GM19099 (cell line): Measurements from ENCODE around the gene UBE2F.

ENCODE experiments used
- POLR2A ChIP-seq: IDR thresholded peaks from 3 replicates; pipeline ENCODE4 v1.6.1; 2011; ENCODE audit warnings: low read depth; ENCODE audit not compliant: insufficient read length; ENCODE audit errors: extremely low read depth

UBE2F gene

DNA sequence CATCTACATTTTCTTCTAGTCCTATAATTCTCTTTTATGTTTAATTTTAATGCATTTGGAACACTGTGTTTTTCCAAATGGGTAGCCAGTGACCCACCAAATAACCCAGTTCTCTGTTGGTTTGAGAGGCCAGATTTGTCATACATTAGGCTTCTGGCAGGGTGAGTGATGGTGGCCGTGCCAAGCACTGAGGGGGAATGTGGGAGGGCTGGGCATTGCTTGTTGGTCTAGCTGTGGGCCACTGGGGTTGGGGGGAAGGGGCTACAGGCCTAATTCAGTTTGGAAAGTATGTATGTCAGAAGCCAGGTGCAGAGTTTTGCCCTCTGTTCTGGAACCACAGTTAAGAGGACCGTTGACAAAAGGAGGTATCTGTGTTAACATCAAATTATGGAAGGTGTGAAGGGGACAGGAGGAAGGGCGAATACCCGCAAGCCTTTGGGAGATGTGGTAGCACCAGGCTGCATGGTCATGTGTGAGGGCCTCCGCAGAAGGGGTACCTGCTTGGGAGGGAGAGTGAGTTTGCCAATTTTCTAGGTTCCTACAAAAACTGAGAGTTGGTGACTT is 55.9 kb downstream of the UBE2F start:
- no peak for TF ChIP-seq POLR2A

DNA sequence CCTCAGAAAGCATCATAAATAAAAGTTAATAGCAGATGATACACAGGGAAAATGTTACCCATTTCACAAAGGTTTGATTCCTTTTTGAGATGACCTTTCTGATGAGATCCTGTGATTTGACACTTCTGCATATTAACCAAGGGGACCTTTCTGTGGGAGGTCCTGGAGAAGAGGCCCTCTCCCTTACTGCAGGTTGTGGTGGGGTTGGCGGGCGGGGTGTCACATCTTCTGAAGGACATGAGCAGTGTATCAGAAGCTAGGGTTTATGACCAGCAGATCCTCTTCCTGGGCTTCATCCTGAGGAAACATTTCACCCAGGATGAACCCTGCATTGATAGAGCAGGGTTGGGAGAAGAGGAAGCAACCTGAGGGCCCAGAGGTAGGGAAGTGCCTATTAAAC is 56.8 kb downstream of the UBE2F start:
- TF ChIP-seq POLR2A, result no peak

DNA sequence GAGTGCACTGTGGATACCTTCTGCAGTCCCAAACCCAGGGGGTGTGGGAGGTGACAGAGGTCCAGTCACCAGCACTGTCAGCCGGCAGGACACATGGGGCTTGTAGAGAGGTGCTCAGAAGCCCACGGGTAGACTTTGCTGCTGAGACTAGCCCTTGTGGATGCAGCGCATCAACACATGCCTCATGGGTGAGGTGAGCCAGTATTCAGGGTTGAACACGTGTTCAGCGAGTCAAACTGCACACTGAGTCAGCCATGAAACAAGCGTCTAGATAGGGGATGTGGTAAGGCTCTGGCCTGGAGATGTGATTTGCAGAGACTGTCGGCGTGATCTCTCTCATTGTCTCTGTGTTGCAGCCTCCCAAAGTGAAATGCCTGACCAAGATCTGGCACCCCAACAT is 58.2 kb downstream of the UBE2F start:
- no peak for TF ChIP-seq POLR2A

DNA sequence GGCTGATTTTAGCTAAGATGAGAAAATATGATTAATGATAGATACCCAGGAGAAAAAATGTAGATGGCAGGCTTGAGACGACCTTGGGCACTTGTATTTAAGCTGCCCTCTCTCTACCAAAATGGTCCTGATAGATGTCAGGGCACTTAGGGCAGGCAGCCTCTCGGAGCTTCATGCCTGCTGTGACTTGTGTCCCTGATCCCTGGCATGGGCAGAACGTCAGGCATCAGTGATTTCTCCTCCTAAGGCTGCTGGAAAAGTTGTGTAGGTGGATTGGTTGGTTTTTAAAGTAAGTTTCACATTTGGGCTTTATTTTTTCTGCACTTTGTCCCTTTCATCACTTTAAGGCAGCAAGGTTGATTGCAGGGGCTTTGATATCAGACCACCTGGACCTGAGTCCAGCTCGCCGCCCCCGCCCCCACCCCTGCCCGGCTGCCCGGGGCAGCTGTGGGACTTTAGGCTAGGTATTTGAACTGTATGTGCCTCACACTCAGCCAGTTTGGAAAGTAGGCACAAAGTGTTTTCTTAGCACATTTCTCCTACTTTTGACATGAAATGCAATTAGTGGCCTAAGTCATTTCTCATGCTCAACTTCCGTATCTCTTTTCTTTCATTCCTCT is 59.0 kb downstream of the UBE2F start:
- TF ChIP-seq POLR2A, result no peak

DNA sequence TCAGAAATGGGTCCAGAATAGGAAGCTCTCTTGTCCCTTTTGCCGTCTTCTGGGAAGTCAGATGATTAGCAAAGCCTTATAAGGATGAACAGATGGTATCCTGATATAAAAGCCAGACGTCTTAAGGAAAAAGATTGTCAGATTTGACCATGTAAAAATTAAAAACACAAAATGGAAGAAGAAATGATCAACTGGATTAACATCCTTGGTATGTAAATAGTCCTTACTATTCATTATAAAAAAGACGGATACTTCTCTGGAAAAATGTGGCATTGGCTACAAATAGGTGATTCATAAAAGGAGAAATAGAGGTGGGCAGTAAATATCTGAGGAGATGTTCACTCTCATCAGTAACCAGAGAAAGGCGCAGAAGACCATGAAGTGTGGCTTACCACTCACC is 60.2 kb downstream of the UBE2F start:
- TF ChIP-seq POLR2A, result no peak

DNA sequence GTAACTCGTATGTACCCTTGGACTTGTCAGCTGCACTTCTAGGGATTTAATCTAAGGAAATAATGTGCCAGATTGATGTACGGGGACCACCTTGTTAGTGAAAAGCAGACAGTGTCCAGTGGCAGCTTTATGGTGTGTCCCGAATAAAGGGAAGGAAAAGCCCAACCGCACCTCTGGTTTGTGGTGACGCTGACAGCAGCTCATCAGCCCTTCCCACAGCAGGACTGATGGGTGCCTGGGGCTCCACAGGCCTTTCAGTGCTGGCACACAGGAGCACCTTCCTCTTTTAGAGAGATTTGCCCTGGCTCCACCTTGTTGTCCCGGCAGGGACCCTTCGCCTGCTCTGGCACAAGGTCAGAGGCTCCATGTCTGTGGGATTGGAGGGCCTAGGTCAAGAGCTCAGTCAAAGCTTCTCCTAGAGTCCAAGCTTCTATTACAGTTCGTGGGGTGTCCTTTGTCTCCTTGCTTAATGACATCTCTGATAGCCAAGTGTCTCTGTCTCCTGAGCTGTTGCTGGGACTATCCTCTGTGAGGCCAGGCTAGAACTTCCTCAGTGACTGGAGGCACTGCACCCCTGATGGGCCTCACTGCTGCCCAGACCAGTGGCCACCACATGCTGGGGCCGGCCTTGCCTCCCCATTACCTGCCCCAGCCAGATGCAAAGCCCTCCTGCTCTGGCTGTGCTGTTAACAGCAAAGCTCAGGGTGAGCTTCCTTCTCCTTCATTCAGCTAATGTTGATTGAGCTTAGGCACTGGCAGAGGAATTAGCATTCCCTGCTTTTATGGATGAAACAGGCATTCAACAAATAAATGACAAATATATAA is 61.0 kb downstream of the UBE2F start:
- no peak for TF ChIP-seq POLR2A

DNA sequence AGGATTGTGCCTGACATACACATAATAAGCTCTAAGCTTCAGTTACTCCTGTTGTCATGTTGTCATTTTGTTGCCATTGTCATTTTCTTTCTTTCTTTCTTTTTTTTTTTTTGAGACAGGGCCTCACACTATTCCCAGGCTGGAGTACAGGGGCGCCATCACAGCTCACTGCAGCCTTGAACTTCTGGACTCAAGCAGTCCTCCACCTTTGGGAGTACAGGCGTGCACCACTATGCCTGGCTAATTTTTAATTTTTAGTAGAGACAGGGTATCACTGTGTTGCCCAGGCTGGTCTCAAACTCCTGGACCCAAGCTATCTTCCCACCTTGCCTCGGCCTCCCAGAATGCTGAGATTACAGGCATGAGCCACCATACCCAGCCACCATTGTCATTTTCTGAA is 63.0 kb downstream of the UBE2F start:
- TF ChIP-seq POLR2A, result no peak

DNA sequence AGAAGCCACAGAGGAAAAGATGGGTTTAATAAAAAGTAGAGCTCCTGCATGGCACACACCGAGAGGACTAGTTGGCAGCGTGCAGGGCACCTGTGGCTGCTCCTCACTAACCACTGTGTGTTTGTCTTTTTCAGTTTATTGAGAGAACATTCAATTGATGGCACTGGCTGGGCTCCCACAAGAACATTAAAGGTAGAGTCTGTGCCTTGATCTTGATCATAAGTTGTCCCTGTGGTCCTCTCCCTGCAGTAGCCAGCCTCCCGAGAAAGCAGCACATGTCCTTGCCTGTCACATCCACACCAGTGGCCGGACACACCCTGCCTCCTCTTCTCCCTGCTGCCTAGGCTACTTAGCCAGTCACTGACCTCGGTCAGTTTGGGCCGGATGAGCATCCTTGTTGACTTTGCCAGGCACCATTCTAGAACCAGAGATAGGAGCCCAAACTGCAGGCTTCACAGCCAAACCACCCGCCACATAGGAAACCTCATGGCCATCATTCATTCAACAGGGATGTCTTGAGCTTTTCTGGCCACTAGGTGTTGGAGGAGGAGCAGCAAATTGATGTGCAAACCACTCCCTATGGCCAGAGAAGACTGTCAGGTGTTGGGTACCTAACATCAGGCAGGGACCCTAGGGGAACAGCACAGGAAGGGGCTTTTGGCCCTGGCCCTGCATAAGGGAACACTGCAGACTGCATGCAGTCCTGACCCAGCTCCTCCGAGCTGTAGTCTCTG is 63.8 kb downstream of the UBE2F start:
- no peak for TF ChIP-seq POLR2A

DNA sequence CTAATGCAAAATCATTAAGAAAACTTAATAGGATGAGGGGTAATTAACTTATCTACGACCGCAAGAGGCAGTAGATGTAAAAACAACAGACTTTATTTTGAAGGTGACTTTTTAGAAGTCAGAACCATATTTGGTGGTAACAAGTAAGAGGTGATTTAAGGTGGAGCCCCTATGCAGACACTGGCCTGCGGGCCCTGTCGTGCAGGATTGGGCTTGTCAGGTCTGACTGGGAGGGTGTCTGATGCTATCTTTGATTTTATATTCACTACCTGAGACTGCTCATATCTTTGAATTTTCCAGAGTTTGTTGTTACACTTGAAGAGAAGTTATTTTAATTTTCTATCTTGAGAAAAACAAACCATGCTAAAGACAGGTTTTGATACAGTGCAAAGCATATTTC is 64.9 kb downstream of the UBE2F start:
- TF ChIP-seq POLR2A, result no peak

DNA sequence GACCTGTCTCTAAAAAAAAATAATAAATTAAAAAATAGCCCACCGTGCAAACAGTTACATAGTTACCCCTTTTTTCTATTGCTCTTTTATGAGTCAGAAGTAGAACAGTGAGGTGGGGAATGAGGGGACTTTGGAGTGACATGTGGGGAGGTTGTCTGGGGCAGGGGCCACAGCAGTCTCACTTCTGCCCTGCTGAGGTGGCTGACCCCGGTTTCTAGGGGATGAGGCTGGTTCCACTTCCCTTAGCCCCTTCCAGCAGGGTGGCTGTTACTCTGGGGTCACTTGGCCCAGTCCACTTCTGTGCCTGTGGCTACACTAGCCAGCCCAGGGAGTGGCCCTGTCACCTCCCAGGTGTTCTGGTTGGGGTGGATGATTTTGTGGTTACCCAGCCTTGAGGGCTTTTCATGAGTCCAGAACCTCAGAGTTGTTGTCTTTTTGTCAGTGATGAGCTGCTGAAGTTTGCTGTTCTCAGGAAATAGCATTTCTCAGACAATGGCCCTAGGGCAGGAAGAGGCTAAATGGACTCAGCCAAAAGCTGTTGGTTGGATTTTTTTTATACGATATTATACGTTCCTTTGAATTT is 66.0 kb downstream of the UBE2F start:
- TF ChIP-seq POLR2A, result no peak

DNA sequence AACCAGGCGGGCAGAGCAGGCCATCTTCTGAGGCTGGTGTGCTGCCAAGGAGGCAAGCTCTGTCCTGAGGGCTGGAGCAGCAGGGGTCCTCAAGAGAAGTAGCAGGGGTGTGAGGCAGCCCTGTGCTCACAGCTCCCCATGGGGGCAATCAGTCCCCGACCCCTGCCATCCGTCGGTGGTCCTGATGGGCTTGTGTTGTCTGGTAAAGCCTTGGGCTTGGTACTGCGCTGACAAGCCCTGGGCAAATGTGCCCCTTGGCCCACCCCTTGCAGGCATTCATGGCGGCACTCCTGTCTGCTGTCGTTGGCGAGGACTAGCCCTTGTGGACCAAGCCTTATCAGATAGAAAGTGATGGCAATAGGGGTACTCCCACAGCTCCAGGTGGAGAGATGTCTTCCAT is 71.4 kb downstream of the UBE2F start:
- TF ChIP-seq POLR2A, result no peak

DNA sequence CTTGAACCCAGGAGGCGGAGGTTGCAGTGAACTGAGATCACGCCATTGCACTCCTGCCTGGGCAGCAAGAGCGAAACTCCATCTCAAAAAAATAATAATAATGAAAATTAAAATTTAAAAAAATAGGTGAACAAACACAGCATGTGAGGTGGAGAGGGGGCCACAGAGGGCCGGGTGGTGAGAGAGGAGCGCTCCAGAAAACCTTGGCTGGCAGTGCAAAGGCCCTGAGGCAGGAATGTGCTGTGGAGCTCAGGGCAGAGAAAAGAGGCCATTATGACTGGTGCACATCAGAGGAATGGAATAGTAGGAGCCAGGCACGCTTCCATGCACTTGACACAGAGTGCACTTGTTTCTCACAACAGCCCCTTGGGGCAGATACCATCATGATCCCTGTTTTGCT is 72.3 kb downstream of the UBE2F start:
- TF ChIP-seq POLR2A, result no peak

DNA sequence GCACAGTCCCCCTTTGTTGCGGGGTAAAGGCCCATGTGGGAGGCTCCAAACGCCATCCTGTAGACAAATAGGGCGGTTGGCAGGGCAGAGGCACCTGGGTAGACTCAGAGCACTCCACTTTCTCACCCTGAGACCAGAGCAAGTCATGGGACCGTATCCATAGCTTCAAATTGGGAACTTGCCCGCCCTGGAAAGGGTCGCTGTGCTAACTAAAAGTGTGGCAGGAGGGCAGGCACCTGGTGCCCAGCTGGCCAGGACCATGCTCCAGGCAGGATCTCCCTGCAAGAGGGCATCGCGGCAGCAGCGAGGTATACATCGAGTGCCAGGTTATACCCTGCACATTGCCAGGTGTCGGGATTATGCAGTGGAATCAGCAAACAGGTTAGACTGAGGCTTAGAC is 73.2 kb downstream of the UBE2F start:
- no peak for TF ChIP-seq POLR2A

DNA sequence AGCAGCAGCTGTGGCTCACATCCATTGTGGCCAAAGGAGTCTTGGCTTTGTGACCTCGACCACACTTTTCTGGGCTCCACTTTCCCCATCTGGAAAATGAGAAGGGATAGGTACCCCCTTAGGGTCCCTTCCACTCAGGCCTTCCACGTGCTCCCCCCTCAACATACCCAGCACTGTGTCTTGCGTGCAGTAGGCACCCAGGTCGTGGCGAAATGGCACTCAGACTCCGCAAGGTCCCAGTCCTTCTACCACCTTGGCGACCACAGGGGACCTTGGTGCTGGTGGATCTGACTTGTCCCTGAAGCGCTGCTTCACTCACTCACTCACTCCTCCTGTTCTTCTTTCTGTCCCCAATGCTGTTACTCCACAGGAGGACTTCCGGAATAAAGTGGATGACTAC is 74.1 kb downstream of the UBE2F start:
- no peak for TF ChIP-seq POLR2A

DNA sequence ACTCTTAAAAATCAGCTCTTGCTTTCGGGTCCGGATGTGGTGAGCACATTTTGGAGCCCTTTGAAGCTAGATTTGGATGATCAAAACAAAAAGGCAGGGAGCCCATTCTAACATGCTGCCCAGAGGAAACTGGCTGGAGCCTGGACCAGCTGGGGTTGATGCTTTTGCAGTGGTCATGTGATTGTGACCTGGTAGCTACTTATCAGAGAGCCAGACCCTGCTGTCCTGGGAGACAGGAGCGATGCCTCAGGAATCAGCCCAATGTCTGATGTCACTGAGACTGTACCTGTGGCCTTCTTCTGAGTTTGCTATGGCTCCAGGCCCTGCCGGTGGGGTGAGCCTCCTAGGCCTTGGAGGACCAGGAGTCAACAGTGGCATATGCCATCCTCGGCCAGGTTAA is 75.3 kb downstream of the UBE2F start:
- TF ChIP-seq POLR2A, result no peak
